Loucy (cell line): ENCODE data around the gene SMYD1.

Source experiments
- EZH2phosphoT487 ChIP-seq: fragments of 200-600 bp; IDR thresholded peaks from 2 replicates; pipeline ENCODE4 v1.6.1; 2018; ENCODE audit warnings: antibody characterized with exemption, mild to moderate bottlenecking, moderate library complexity, borderline replicate concordance
- TF ChIP-seq, protein P1 (sequence below): fragments of 200-600 bp; sonication (generic); conservative IDR thresholded peaks from 2 replicates; pipeline ENCODE4 v1.5.1; 2014; ENCODE audit warnings: mild to moderate bottlenecking, antibody characterized with exemption, low read length

DNA sequence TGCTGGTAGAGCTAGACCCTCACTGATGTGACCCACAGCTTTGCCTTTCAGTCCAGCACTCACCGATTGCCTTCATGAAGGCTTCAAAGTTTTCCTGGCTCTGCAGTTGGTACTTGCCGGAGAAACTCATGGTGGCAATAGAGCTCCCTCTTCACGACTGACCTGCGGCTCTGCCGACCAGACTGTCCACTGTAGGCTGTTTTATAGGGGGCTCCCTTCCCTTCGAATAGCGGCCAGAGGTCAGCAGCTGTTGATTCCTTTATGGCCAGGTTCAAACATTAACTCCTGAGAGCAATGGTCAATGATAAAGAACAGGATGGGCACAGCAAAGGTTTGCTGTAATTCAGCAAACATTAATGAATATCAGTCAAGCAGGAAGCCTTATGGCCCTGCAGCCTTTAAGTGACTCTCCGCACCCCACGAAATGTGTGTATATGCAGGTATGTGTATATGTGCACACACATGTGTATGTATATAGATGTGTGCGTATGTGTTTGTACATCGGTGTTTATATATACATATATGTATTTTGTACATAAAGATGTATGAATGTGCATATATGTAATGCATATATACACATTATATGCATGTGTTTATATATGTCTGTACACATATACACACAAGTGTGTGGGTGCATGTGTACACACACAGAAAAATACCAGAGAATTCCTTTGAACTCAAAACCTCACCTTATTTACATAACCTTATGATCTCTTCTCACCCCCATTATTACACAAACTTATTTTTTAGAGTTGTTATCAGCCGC, 60.4 kb downstream of the SMYD1 start, which contains the start of gene FABP1:
- TF ChIP-seq, protein P1, sequence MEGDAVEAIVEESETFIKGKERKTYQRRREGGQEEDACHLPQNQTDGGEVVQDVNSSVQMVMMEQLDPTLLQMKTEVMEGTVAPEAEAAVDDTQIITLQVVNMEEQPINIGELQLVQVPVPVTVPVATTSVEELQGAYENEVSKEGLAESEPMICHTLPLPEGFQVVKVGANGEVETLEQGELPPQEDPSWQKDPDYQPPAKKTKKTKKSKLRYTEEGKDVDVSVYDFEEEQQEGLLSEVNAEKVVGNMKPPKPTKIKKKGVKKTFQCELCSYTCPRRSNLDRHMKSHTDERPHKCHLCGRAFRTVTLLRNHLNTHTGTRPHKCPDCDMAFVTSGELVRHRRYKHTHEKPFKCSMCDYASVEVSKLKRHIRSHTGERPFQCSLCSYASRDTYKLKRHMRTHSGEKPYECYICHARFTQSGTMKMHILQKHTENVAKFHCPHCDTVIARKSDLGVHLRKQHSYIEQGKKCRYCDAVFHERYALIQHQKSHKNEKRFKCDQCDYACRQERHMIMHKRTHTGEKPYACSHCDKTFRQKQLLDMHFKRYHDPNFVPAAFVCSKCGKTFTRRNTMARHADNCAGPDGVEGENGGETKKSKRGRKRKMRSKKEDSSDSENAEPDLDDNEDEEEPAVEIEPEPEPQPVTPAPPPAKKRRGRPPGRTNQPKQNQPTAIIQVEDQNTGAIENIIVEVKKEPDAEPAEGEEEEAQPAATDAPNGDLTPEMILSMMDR, result no peak
- no peak for TF ChIP-seq EZH2phosphoT487
